A549 treated with dexamethasone at 1 μM for 4 hours (cell line): Measurements from ENCODE around the gene PRMT9. TPM values are rescaled to one million over a fixed set of nuclear protein-coding genes. Genes with fewer than 3 reads are reported as not detected.

Experiments used
- total RNA-seq: library from RNA; stranded (reverse); fragments of 200-300 nt; extraction: Qiagen RNA extraction; gene quantifications from 5 replicates; pipeline ENCODE4 v1.2.3, GENCODE V29; 2022

The PRMT9 gene
- total RNA-seq = 2.4 to 3.3 TPM (median 2.7 TPM) in 5 replicates

DNA sequence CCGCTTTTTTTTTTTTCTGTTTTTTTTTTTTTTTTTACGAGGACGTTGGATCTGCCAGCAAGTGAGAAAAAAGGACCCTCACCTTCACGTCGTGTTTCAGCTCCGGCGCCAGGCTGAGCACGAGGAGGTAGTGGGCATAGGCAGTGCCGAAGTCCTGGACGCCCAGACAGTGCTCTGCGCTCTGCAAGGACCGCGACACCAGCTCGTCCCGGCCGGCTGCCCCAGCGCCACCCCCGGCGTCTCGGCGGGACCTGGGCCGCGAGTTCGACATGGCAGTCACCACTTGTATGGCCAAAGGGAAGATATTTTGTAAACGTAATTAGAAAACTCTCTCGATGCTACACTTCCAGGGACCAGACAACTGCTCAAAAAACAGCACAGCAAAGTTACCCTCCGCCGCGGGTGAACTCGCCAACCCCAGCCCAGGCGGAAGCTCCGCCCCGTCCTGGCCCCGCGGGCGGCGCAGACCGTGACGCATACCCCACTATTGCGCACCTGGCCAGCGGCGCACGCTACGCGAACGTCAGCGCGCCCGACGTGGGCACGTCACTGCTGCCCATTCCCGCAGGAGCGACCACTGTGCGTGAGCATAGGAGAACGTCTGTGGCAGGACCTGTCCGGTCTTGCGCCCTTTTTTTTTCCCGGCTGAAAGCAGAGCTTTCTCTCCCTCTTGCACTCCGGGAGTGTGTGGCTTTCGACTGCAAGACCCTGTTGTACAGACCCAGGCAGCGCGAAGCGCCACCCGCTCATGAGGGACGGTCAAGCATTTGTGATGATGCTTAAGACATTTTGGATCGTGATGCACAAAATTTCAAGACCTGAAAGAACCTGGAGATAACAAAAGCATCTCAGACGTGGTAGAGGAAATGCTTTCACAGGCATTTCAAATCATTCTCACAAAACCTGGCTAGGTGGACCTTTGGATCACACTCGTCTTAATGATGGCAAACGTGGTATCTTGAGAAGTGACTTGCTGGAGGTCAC lies at the start of gene PRMT9:
Gene PRMT9, minus strand, starts transcription at position 447 of the 984 bp plus-strand sequence. Its CDS starts 176 bp downstream, at position 271.

DNA sequence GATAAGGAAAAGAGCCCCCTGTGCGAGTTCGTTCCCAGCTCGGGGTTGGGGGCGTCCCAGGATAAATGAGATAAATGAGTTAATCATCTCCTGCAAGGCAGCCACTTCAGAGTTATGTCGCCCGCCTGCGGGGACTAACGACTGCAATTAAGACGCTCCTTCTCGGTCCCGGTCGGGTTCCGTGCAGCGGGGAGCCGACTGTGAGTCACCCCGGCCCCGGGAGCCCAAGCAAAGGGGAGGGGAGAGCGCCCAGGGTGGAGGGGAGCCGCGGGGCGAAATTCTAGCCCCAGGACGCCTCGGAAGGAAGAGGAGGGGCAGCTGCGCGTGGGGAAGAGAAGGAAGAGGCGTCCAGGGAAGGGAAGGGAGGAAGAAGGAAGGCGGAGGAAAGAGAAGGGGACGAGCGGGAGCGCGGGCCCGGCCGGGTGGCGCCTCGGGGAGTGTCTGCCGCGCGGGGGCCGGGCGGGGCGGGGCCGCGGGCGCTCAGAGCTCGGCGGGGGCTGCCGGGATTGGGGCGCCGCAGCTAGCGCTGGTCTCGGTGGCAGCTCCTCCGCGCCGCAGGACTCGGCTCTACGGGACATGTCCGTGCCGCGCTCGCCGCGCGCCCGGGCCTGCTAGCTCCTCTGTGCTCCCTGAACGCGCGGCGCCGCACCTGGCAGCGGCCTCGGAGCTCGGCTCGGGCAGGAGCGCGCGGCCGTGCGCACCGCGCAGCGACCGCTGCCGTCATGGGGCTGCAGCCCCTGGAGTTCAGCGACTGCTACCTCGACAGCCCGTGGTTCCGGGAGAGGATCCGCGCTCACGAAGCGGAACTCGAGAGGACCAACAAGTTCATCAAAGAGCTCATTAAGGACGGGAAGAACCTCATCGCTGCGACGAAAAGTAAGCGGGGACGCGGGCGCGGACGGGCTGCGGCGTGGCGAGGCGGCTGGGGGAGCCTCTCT lies 47.9 kb upstream of the PRMT9 start, which contains the start of gene ARHGAP10:
Gene ARHGAP10, plus strand, starts transcription at position 509 of the 938 bp plus-strand sequence. Its CDS starts 214 bp downstream, at position 723.

GRCh38 chr4:147617173-147617840 lies 66.7 kb downstream of the PRMT9 start, which contains the start of gene TMEM184C:
TMEM184C (plus strand) TSS chr4:147617397; CDS start chr4:147617957, 560 bp downstream.

Other genes with a start within 250 kb of the PRMT9 start
- 0.18 to 0.58 TPM (median 0.34 TPM) in 5 replicates for gene EDNRA, start 203.1 kb downstream of the PRMT9 start, total RNA-seq
- gene TMEM184C, start 66.8 kb downstream of the PRMT9 start, total RNA-seq = 19.3 to 29.0 TPM (median 27.9 TPM) in 5 replicates
- gene ARHGAP10, start 47.9 kb upstream of the PRMT9 start, total RNA-seq = 14.0 to 15.9 TPM (median 15.3 TPM) in 5 replicates